ENCODE measurements around the gene KMT2A. TPM values are rescaled to one million over a fixed set of nuclear protein-coding genes. Genes with fewer than 3 reads are reported as not detected.

Gene KMT2A
- total and polyA plus RNA-seq, 2 experiments from 2014 or later = 34.3 to 72.2 TPM

DNA sequence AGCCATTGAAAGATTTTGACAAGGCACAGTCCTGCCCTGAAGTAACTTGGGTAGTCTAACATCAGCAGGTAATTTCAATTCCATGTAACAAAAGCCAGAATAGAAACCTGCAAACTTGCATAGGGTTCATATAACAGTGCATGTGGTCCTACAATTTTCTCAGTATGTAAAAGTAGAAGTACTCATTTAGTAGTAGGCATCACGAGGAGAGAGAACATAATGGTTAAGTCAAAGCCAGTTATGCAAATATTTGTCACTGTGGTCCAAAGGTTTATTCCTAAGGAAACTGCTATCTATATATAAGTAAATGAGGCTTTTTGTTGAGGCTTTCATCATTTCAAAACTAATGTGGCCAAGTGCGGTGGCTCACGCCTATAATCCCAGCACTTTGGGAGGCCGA lies 24.8 kb upstream of the KMT2A start (continued):
- TF ChIP-seq, protein P1, sequence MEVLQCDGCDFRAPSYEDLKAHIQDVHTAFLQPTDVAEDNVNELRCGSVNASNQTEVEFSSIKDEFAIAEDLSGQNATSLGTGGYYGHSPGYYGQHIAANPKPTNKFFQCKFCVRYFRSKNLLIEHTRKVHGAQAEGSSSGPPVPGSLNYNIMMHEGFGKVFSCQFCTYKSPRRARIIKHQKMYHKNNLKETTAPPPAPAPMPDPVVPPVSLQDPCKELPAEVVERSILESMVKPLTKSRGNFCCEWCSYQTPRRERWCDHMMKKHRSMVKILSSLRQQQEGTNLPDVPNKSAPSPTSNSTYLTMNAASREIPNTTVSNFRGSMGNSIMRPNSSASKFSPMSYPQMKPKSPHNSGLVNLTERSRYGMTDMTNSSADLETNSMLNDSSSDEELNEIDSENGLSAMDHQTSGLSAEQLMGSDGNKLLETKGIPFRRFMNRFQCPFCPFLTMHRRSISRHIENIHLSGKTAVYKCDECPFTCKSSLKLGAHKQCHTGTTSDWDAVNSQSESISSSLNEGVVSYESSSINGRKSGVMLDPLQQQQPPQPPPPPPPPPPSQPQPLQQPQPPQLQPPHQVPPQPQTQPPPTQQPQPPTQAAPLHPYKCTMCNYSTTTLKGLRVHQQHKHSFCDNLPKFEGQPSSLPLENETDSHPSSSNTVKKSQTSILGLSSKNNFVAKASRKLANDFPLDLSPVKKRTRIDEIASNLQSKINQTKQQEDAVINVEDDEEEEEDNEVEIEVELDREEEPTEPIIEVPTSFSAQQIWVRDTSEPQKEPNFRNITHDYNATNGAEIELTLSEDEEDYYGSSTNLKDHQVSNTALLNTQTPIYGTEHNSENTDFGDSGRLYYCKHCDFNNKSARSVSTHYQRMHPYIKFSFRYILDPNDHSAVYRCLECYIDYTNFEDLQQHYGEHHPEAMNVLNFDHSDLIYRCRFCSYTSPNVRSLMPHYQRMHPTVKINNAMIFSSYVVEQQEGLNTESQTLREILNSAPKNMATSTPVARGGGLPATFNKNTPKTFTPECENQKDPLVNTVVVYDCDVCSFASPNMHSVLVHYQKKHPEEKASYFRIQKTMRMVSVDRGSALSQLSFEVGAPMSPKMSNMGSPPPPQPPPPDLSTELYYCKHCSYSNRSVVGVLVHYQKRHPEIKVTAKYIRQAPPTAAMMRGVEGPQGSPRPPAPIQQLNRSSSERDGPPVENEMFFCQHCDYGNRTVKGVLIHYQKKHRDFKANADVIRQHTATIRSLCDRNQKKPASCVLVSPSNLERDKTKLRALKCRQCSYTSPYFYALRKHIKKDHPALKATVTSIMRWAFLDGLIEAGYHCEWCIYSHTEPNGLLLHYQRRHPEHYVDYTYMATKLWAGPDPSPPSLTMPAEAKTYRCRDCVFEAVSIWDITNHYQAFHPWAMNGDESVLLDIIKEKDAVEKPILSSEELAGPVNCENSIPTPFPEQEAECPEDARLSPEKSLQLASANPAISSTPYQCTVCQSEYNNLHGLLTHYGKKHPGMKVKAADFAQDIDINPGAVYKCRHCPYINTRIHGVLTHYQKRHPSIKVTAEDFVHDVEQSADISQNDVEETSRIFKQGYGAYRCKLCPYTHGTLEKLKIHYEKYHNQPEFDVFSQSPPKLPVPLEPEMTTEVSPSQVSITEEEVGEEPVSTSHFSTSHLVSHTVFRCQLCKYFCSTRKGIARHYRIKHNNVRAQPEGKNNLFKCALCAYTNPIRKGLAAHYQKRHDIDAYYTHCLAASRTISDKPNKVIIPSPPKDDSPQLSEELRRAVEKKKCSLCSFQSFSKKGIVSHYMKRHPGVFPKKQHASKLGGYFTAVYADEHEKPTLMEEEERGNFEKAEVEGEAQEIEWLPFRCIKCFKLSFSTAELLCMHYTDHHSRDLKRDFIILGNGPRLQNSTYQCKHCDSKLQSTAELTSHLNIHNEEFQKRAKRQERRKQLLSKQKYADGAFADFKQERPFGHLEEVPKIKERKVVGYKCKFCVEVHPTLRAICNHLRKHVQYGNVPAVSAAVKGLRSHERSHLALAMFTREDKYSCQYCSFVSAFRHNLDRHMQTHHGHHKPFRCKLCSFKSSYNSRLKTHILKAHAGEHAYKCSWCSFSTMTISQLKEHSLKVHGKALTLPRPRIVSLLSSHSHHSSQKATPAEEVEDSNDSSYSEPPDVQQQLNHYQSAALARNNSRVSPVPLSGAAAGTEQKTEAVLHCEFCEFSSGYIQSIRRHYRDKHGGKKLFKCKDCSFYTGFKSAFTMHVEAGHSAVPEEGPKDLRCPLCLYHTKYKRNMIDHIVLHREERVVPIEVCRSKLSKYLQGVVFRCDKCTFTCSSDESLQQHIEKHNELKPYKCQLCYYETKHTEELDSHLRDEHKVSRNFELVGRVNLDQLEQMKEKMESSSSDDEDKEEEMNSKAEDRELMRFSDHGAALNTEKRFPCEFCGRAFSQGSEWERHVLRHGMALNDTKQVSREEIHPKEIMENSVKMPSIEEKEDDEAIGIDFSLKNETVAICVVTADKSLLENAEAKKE (CRISPR knock-in tag; IDR thresholded peaks at IDR 0.05) = no peak

DNA sequence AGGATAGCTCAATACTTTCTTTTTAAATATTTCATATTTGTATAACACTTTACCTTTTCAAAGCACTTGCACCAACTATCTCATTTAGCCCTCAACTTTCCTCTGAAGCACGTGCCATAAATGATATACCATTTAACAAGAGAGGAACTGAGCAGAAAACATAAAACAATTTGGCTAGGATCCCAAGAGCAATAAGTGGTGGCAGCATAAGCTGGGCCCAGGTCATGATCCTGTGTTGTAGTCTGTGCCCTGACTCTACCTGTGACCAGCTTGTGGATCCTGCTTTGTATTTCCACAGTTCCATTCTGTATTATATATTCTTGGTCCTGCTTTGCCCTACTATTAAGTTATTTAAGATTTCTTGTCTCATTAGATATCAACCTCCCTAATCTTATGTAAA lies 23.4 kb upstream of the KMT2A start:
- Mint-ChIP-seq H3K27me3 (ENCODE audit: insufficient read depth, low read depth, poor library complexity) (peaks cover 2% of the 10 kb centered on the region), H3K27ac (no peak overlapping the region), H3K36me3 (ENCODE audit: low read depth) (peaks cover 19% of the 10 kb centered on the region; the same call in 2 of the 3 replicates), H3K4me1 (peaks cover 6% of the 10 kb centered on the region), H3K4me3 (no peak overlapping the region), H3K9me3 (no peaks in the 10 kb centered on the region)
- H3K27me3 ChIP-seq (ENCODE audit: insufficient read depth) = no peaks in the 10 kb centered on the region
- DNase-seq (ENCODE audit: low spot score) (no peak), ATAC-seq (no peak)
- H3K36me3 ChIP-seq (ENCODE audit: insufficient read depth) = 0 out of 2 replicates have a peak, but pooled peaks cover 2% of the 10 kb centered on the region
- peaks cover 8% of the 10 kb centered on the region; the same call in 1 of the 2 replicates for H3F3A ChIP-seq (replicated peaks; ENCODE audit: low read depth)
- H3K4me3 ChIP-seq = no peak overlapping the region
- no peak overlapping the region for H3K4me2 ChIP-seq
- no peaks in the 10 kb centered on the region for H3K9me2 ChIP-seq (ENCODE audit: insufficient read depth)
- peaks cover 7% of the 10 kb centered on the region for H4K20me1 ChIP-seq (replicated peaks; ENCODE audit: insufficient read depth)
- no peak overlapping the region for H3K27ac ChIP-seq (ENCODE audit: low read depth)
- 0 out of 2 replicates have a peak, but pooled peaks cover 6% of the 10 kb centered on the region for H3K79me2 ChIP-seq (replicated peaks; ENCODE audit: insufficient read depth)
- no peak overlapping the region for H2AFZ ChIP-seq
- H3K4me1 ChIP-seq (ENCODE audit: insufficient read depth) = peaks cover 12% of the 10 kb centered on the region
- TF ChIP-seq ZNF331 (CRISPR knock-in tag; IDR thresholded peaks at IDR 0.05; ENCODE audit: low read depth) (no peak), EZH2 (IDR thresholded peaks at IDR 0.05; ENCODE audit: low read depth, unreplicated experiment) (no peak), EZH2phosphoT487 (IDR thresholded peaks at IDR 0.05; ENCODE audit: unreplicated experiment) (no peak)
- TF ChIP-seq, protein P2, sequence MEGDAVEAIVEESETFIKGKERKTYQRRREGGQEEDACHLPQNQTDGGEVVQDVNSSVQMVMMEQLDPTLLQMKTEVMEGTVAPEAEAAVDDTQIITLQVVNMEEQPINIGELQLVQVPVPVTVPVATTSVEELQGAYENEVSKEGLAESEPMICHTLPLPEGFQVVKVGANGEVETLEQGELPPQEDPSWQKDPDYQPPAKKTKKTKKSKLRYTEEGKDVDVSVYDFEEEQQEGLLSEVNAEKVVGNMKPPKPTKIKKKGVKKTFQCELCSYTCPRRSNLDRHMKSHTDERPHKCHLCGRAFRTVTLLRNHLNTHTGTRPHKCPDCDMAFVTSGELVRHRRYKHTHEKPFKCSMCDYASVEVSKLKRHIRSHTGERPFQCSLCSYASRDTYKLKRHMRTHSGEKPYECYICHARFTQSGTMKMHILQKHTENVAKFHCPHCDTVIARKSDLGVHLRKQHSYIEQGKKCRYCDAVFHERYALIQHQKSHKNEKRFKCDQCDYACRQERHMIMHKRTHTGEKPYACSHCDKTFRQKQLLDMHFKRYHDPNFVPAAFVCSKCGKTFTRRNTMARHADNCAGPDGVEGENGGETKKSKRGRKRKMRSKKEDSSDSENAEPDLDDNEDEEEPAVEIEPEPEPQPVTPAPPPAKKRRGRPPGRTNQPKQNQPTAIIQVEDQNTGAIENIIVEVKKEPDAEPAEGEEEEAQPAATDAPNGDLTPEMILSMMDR (conservative IDR thresholded peaks at IDR 0.05; ENCODE audit: low read depth in 2 of 2) = no peak
- TF ChIP-seq, protein P1 (CRISPR knock-in tag; IDR thresholded peaks at IDR 0.05) = no peak
- TF ChIP-seq, protein P3, sequence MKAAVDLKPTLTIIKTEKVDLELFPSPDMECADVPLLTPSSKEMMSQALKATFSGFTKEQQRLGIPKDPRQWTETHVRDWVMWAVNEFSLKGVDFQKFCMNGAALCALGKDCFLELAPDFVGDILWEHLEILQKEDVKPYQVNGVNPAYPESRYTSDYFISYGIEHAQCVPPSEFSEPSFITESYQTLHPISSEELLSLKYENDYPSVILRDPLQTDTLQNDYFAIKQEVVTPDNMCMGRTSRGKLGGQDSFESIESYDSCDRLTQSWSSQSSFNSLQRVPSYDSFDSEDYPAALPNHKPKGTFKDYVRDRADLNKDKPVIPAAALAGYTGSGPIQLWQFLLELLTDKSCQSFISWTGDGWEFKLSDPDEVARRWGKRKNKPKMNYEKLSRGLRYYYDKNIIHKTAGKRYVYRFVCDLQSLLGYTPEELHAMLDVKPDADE (IDR thresholded peaks at IDR 0.05) = no peak
